Measurements from ENCODE around the gene OR13J1. TPM values are rescaled to one million over a fixed set of nuclear protein-coding genes. Genes with fewer than 3 reads are reported as not detected.

The OR13J1 gene
- total and polyA plus RNA-seq, 11 donors: not detected

DNA sequence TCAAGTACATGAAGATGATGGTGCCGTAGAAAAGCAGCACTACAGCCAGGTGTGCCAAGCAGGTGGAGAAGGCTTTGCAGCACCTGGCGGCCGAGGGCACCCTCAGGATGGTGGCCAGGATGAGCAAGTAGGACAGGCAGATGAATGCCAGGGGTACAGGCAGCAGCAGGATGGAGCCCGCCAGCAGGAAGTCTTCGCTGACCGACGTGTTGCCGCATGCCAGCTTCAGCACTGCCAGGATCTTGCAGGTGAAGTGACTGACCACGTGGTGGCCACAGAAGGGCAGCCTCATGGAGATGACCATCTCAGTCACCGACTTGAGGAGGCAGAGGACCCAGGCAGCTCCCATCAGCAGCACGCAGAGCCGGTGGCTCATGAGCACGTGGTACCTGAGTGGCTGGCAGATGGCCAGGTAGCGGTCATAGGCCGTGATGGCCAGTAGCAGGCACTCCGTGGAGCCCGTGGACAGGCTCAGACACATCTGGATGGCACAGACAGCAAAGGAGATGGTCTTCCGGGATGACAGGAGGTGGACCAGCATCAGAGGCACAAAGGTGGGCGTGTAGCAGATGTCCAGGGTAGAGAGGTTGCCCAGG, 482 bp downstream of the OR13J1 start:
- peak in 1 of 4 donors; percentile 21 for ATAC-seq
- TF ChIP-seq POLR2A (IDR thresholded peaks at IDR 0.05) (no peak), CTCF (IDR thresholded peaks at IDR 0.05) (no peak)
- WGBS, 4 donors: 91 to 95% (median 92%) methylated on average over 17 to 19 of the region's 19 CpGs

GRCh38 chr9:35868933-35869332, 1.3 kb downstream of the OR13J1 start:
- H3K27ac ChIP-seq: no peak overlapping the region
- H3K27me3 ChIP-seq: peaks cover 0 to 5% (median 0%) of the 10 kb centered on the region in 9 donors
- DNase-seq: no peak
- TF ChIP-seq POLR2A (IDR thresholded peaks at IDR 0.05): no peak
- TF ChIP-seq CTCF (IDR thresholded peaks at IDR 0.05): no peak
- H3K4me1 ChIP-seq: peaks cover 0 to under 1% (median 0%) of the 10 kb centered on the region in 12 donors
- 67 to 79% (median 77%) methylated on average over 2 of the region's 2 CpGs for WGBS, 4 donors
- no peaks in the 10 kb centered on the region for H3K36me3 ChIP-seq
- ATAC-seq: no peak
- intact Hi-C loops (cut with DNase I): no loop called here
- no peaks in the 10 kb centered on the region for H3K9me3 ChIP-seq
- H3K4me3 ChIP-seq: no peak overlapping the region

More for the DNA sequence above, 482 bp downstream of the OR13J1 start:
- peaks cover 0 to 5% (median 0%) of the 10 kb centered on the region in 9 donors for H3K27me3 ChIP-seq
- no peak overlapping the region for H3K27ac ChIP-seq
- no peaks in the 10 kb centered on the region for H3K4me1 ChIP-seq
- no peaks in the 10 kb centered on the region for H3K36me3 ChIP-seq
- DNase-seq: no peak
- intact Hi-C loops (cut with DNase I): loop anchor here in 1 of 10 donors (5.0 kb wide), 1 partner anchor 32 kb away; no protein-coding TSS in a partner anchor
- no peaks in the 10 kb centered on the region for H3K9me3 ChIP-seq
- no peak overlapping the region for H3K4me3 ChIP-seq

DNA sequence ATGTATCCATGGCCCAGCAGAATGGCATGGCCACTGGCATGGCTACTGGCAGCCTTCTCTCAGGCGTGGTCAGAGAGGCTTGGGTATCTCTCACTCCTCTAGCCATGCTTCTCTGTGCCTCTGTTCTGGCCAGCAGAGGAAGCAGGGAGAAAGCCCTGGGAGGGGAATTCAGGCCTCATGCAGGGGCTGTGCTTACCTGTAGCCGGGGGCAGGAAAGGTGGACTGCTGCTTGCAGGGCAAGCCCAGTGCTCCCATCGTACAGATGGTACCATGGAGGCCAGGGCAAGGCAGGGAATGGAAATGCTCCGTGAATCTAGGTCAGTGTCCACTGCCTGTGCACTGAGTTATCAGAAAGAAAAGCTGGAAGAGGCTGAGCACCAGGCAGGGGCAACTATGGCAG, 2.7 kb downstream of the OR13J1 start:
- 92 to 96% (median 94%) methylated on average over 4 of the region's 4 CpGs for WGBS, 4 donors

More for the DNA sequence above, 2.7 kb downstream of the OR13J1 start:
- no peaks in the 10 kb centered on the region for H3K36me3 ChIP-seq
- ATAC-seq: no peak
- H3K27me3 ChIP-seq: peaks cover 0 to 9% (median 0%) of the 10 kb centered on the region in 9 donors
- no peak overlapping the region for H3K27ac ChIP-seq
- TF ChIP-seq POLR2A (IDR thresholded peaks at IDR 0.05) (no peak), CTCF (IDR thresholded peaks at IDR 0.05) (no peak)
- DNase-seq: no peak
- H3K4me3 ChIP-seq: no peak overlapping the region
- H3K4me1 ChIP-seq: peaks cover 0 to 5% (median 0%) of the 10 kb centered on the region in 12 donors
- intact Hi-C loops (cut with DNase I): no loop called here
- no peaks in the 10 kb centered on the region for H3K9me3 ChIP-seq

Data from heart left ventricle (tissue), 16 donors.